GM12872 (cell line): Measurements from ENCODE around the gene EZR.

Source experiments
- CTCF ChIP-seq: IDR thresholded peaks from 3 replicates; pipeline ENCODE4 v1.5.1; 2011; ENCODE audit warnings: low read depth, mild to moderate bottlenecking, low read length, moderate library complexity; ENCODE audit not compliant: insufficient read depth

EZR gene

GRCh38 chr6:158810155-158811095 lies 8.7 kb downstream of the EZR start:
- TF ChIP-seq CTCF, result no peak

- no peak for TF ChIP-seq CTCF
Measured at GRCh38 chr6:158808941-158809678, 10.1 kb downstream of the EZR start.

GRCh38 chr6:158808442-158808833 lies 10.7 kb downstream of the EZR start:
- peak; percentile 22; the same call in 1 of the 3 replicates for TF ChIP-seq CTCF

DNA sequence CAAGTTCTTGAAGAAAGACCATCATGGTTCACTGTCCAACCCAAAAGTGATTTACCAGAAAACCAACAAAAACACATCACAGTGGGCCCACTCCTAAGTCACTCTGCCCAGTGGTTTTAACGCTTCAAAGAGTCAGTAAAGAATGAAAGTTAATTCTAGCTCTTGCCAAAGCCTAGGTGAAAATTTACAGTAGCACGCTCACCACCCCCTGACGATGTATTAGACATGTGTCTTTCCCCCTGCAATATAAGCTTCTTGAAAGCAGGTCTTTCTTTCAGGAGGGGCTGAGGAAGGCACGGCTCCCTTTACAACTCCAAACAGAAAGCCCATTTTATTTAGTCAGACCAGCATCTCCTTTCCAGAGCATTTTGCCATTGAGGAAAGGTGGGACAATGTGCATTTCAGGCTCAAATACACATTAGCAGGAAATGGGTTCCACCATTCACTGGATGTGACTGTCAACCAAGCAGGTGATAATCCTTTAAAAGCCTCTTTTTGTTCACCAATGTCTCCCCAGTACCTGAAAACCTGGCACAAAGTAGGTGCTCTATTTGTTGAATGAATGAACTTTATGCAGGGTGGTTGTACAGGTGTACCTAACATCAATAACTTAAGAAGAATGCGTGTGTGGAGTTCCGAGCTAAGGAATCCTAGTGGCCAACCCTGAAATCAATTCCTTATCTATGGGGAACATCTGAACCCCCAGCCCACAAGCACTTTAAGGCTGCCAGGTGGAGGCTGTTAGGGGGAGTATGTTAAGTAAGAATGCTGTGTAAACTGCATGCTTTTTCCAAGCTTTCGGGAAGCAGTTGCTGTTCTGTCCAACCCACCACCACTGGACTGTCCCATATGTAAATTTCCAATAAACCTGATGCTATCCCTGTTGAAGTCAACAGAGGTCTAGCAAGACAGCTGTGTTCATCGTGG lies 11.4 kb downstream of the EZR start:
- TF ChIP-seq CTCF, result no peak

DNA sequence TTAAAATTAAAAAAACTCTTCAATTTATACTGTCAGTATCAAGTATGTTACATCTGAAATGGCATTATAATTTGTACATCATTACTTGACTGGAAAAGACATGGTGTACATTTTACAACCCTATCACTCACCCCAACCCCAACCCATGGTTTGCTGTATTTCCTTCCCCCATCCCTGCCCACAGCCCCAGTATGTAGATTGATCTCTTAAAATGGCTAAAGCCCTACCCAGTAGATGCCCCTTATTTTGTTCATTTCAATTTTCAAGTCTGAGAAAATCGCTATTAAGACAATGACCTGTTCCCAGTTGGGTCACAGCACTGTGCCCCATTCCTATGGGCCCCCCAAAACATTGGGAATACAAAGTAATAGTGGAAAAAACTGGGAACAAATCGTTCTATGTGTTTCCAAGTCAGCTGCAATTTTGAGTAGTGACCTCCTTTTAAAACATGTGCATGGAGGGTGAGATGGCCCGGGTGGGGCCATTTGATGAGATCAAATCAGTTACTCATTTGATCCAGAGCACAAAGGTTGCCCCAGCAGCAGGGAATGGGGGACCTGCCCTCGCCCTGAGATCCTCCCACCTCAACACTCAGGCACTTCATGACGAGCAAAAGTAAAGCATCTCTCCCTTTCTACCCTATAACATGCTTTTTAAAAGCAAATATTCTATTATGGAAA lies 13.3 kb downstream of the EZR start:
- TF ChIP-seq CTCF, result no peak

- no peak for TF ChIP-seq CTCF
Measured at GRCh38 chr6:158804207-158804606, 15.0 kb downstream of the EZR start.
